AG08396 (cell line): Measurements from ENCODE around the gene KCNH3.

ENCODE experiments used
- DNase-seq: peaks from one replicate; pipeline ENCODE4 v3.0.0; 2012; ENCODE audit warnings: low spot score, mixed read lengths

KCNH3 gene

GRCh38 chr12:49547090-49547690, 8.4 kb downstream of the KCNH3 start:
- no peak for DNase-seq

DNA sequence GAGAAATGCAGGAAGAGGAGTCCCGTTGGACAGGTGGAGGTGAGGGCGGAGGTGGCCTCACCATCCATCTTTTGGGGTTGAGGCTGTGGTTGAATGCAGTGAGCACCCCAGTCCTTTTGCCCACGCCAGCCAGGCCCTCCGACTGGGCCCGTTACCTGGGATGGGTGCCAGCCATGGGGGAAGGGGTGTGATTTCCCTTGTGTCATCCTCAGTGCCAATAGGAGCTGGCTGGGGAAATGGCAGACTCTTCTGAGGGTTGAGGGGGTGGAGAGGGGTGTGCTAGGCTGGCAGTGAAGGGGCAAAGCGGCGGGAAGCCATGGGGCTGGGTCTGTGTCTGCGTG, 9.6 kb downstream of the KCNH3 start:
- no peak for DNase-seq

GRCh38 chr12:49548822-49549648, 10.2 kb downstream of the KCNH3 start:
- no peak for DNase-seq

DNA sequence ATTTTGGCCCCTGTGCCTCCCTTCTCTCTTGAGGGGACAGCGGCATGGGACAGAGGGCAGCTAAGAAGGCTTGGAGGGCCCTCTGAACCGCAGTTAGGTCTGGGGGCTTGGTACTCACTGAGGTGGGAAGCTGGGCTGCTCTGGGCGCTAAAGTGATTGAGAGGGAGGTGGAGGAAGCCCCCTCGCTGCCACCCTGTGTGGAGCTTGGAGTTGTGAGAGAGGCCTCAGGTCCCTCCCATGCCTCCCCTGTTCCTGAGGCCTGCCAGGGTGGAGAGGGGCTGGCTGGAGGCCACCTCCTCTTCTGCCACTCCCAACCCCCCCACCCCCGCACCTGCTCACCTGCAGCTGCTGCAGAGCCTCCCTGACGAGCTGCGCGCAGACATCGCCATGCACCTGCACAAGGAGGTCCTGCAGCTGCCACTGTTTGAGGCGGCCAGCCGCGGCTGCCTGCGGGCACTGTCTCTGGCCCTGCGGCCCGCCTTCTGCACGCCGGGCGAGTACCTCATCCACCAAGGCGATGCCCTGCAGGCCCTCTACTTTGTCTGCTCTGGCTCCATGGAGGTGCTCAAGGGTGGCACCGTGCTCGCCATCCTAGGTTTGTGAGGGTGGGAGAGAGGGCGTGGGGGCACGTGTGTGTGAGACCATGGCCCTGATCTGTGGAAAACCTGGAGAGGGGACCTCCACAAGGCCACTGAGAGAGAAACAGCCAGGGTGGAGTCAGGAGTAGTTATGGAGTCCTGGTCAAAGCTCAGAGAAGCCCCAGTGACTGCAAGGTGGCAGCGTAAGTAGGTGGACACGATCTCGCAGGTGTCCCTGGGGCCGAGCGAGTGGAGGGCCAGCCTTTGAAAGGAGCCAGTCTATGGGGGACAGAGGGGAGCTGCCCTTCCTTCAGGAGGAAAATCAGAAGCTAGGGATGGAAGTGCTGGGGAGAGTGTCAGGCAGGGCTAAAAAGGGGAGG, 11.2 kb downstream of the KCNH3 start:
- no peak for DNase-seq

DNA sequence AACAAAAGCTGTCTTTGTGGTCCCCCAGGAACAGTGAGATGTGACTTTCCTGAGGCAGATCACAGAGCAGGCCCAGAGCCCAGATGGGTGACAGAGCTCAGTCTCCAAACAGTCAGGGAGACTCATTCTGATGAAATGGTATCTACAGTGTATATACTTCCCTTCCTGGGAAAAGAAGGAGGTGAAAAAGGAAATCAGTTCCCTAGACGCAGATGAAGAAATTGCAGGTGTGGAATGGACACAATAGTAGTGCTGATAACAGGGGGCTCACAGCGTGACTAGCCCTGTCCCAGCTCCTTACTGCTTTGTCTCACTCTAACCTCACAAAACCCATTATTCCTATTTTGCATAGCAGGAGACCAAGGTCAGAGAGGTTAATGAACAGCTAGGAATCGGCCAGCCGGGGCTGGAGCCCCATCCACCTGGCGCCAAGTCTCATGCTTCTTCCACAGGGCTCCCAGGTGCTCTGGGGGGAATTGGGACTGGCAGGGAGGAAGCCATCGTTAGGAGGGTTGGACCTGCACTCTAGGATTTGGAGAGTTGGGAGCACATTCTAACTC, 11.9 kb downstream of the KCNH3 start:
- no peak for DNase-seq

- DNase-seq: no peak
Measured at GRCh38 chr12:49552014-49552413, 13.2 kb downstream of the KCNH3 start.

DNA sequence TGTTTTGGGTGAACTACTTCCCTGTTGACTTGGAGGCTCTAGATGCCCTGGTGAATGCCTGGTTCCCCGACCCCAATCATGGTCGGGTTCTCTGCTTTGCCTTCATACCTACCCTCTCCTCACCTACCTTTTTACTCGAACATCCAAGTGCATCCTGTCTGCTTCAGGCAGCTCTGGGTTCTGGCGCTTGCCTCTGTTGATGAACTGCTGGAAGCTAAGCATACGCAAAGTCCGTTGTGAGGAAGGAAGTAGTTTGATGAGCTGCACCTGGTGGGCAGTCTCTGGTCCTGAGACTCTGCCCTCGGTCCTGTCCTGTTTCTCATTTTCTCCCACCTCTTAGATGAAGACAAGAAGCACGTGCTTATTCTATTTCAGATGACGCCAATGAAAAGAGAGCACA, 13.6 kb downstream of the KCNH3 start:
- DNase-seq: no peak

DNA sequence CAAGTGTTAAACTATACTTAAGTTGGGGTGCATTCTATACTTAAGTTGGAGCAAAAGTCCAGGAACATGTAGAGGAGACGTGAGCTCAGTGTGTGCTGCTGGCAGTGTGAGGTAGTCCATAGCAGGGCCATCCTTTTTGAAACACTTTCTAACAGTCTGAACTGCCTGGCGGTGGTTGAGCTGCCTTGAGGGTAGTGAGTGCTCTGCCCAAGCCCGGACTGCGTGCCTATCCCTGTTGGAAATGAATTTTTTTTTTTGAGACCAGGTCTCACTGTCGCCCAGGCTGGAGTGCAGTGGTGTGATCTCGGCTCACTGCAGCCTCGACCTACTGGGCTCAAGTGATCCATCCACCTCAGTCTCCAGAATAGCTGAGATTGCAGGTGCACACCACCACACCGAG, 14.1 kb downstream of the KCNH3 start:
- DNase-seq: no peak

DNA sequence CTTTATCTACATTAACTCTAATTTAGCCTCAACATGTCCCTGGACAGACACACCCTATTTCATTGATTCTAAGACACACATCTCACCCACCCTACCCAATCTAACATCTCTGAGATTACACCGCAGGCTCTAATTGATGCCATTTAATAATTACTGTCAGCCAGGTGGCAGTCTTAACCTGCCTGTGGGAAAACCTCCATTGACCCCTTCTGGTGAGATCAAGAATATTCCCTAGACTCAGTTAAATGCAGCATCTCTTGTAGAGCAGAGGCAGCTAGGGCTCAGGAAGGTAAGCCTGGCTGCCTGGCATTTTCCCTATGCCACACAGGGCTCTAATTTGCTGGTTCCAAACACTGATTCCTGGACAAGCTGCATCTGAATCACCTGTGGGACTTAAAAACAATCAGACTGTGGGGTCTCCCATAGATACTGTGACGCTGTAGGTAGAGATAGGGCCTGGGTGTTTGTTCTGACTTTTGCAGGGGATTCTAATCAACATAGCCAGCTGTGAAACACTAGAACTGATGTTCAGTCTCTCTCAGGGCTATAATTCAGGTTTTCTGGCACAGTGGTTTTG, 14.8 kb downstream of the KCNH3 start:
- DNase-seq: no peak

- no peak for DNase-seq
Measured at GRCh38 chr12:49554266-49554665, 15.4 kb downstream of the KCNH3 start.

DNA sequence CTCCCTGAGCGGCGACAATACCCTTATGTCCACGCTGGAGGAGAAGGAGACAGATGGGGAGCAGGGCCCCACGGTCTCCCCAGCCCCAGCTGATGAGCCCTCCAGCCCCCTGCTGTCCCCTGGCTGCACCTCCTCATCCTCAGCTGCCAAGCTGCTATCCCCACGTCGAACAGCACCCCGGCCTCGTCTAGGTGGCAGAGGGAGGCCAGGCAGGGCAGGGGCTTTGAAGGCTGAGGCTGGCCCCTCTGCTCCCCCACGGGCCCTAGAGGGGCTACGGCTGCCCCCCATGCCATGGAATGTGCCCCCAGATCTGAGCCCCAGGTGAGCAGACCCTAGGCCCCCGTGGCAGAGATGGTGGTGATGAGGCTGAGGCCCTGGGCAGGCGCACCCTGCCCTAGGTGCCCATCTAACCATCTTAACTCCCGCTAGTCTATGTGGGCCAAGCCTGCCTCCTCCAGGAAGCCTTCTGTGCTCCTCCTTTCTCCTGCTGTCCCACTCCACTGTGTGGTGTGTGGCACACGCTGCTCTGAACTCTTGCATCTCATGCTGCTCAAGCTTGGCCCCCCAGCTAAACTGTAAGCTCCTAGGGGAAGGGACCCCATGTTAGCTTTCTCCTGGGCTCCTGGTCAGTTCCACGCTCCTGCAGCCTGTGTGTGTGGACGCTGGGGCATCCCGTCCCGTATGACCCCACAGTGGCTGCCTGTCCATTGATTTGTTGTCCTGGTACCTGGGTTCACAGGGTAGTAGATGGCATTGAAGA, 17.0 kb downstream of the KCNH3 start:
- no peak for DNase-seq

- no peak for DNase-seq
Measured at GRCh38 chr12:49556391-49557186, 17.8 kb downstream of the KCNH3 start.

DNA sequence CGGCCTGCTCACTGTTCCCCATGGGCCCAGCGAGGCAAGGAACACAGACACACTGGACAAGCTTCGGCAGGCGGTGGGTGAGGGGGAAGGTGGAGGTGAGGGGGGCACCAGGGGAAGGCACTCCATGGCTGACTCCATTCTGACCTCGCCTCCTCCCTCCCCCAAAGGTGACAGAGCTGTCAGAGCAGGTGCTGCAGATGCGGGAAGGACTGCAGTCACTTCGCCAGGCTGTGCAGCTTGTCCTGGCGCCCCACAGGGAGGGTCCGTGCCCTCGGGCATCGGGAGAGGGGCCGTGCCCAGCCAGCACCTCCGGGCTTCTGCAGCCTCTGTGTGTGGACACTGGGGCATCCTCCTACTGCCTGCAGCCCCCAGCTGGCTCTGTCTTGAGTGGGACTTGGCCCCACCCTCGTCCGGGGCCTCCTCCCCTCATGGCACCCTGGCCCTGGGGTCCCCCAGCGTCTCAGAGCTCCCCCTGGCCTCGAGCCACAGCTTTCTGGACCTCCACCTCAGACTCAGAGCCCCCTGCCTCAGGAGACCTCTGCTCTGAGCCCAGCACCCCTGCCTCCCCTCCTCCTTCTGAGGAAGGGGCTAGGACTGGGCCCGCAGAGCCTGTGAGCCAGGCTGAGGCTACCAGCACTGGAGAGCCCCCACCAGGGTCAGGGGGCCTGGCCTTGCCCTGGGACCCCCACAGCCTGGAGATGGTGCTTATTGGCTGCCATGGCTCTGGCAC, 18.5 kb downstream of the KCNH3 start:
- no peak for DNase-seq

DNA sequence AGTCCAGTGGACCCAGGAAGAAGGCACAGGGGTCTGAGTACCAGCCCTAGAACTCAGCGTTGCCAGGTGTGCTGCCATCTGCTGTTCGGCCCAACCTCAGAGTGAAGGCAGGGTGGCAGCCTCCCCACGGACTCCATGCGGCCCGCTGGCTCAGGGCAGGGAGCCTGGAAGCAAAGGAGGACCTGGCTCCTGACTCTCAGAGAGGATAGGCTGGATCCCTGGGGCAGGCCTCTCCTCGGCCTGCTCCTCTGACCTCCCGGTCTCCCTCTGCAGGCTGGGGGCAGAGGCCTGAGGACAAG, 19.0 kb downstream of the KCNH3 start:
- no peak for DNase-seq

DNA sequence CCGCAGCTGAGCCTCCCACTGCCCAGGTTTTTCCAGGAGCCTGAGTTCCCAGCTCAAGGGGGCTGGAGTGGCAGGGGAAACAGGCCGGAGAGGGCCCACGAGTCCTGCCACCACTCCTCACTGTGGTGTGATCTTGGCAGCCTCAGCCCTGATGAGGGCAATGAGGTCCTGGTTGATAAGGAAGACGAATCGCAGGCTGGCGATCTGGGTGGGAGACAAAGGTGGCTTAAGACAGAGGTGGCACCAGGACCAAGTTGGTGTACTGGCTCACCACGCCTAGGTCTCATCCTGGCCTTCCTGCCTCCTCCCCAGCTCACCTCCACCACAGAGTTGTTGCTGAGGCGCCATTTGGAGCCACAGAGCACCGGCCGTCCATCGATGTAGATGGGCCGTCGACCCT, 19.7 kb downstream of the KCNH3 start:
- no peak for DNase-seq

DNA sequence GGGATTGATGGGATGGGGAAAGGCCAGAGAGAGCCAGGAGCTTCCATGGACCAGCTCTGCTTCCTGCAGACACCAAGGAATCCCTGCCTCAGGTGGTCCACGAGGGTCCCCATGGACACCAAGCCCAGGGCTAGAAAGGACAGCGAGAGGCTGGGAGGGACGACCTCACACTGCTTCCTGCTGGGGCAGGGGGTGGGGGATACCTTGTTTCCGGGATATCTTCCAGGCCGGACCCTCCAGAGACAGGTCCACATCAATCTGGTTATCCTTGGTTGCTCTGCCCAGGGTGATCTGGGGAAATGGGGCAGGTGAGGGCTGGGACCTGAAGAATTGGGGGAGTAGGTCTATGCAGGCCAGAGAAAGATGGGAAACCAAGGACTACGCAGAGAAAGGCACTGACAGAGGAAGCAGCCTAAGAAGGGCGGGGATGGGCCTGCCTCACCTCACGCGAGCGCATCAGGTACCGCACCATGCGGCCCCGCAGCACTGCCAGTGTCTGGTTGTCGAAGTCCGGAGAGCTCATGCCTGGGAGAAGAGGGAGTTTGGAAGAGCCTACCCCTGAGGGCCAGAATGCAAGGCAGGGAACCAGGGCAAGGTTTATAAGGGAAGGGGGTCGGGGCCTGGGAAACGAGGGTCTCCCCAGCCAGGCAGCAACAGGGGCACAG, 20.3 kb downstream of the KCNH3 start:
- no peak for DNase-seq

DNA sequence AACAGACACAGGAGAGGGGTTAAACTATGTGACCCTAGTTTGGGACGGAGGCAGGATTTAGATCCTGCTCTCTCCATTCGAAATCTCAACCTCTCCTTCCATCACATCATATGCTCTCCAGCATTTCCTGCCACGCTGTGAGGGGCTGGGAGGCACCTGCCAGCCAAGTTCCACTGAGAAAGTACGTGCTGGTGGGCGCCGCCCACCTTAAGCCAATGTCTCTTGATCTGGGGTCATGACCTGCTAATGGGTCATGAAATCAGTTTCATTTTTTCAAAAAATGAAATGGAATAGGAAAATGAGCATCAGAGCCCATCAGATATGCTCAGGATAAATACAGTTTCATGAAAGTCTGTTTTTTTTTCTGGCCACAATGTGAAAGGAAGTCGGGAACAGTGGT, 21.9 kb downstream of the KCNH3 start:
- no peak for DNase-seq

GRCh38 chr12:49562233-49562632, 23.4 kb downstream of the KCNH3 start:
- no peak for DNase-seq

- DNase-seq: no peak
Measured at GRCh38 chr12:49562831-49563230, 24.0 kb downstream of the KCNH3 start.
